Keratinocyte (primary cell): Measurements from ENCODE around the gene CHMP4B.

Experiments
- CTCF ChIP-seq, 3 experiments: IDR thresholded peaks in 1 of 3; conservative IDR thresholded peaks in 1 of 3; optimal IDR thresholded peaks in 1 of 3; 2 replicates in 2 of 3; 3 replicates in 1 of 3; pipeline versions ENCODE3 to v1.5.1; 2011; ENCODE audit warnings: low read length in 3 of 3, mild to moderate bottlenecking in 3 of 3, moderate library complexity in 2 of 3, control low read depth in 1 of 3, inconsistent platforms in 1 of 3; ENCODE audit not compliant: insufficient read depth in 2 of 3; ENCODE audit errors: extremely low read depth in 1 of 3
- EZH2 ChIP-seq: IDR thresholded peaks from one replicate; pipeline ENCODE4 v1.6.1; 2012; ENCODE audit warnings: inconsistent platforms, mild to moderate bottlenecking, low read length, moderate library complexity

- TF ChIP-seq EZH2 (no peak), CTCF (optimal IDR thresholded peaks at IDR 0.05 in 1 of 3, IDR thresholded peaks at IDR 0.05 in 1 of 3, conservative IDR thresholded peaks at IDR 0.05 in 1 of 3; ENCODE audit: extremely low read depth in 1 of 3, insufficient read depth in 2 of 3, low read length in 3 of 3) (no peak)
Observed at GRCh38 chr20:33785503-33785902, 25.6 kb upstream of the CHMP4B start.
